T-helper 2 cell treated with Interferon-gamma antibody and Interleukin-4, amounts not matched to agents 100 ng/mL and 5 ng/mL, for 36 hours (primary cell): Measurements from ENCODE around the gene DMC1. TPM values are rescaled to one million over a fixed set of nuclear protein-coding genes. Genes with fewer than 3 reads are reported as not detected.
"Not testable (repeated sequence)": the region's sequence is repeated elsewhere in the genome, so short reads cannot be mapped to it uniquely, and the experiment has no call there.

ENCODE experiments used
- intact Hi-C: fragments of 100-400 bp; cut with micrococcal nuclease; formaldehyde crosslinking; loops from one replicate; pipeline ENCODE4 v1.15.1; 2023
- total RNA-seq: library from RNA; stranded (reverse); gene quantifications from 2 replicates; pipeline ENCODE4 v1.2.3, GENCODE V29; 2022

The DMC1 gene
- total RNA-seq, 1 donor from 2014 or later: 12.5 TPM

- intact Hi-C loops: no loop called here
These were observed 95.9 kb downstream of the DMC1 start for GRCh38 chr22:38474003-38474607.

GRCh38 chr22:38471237-38471636, 98.7 kb downstream of the DMC1 start:
- intact Hi-C loops: no loop called here

- intact Hi-C loops: not testable (repeated sequence)
These were observed 99.8 kb downstream of the DMC1 start for GRCh38 chr22:38470179-38470578.

- intact Hi-C loops: no loop called here
These were observed 100.6 kb downstream of the DMC1 start for GRCh38 chr22:38469306-38469781.

Other genes with a start within 250 kb of the DMC1 start
- gene KCNJ4, start 115.0 kb downstream of the DMC1 start, total RNA-seq: not detected in 2 replicates
- gene KDELR3, start 102.1 kb downstream of the DMC1 start, total RNA-seq: 1.3 and 1.6 TPM in 2 replicates
- gene DDX17, start 63.9 kb downstream of the DMC1 start, total RNA-seq: 423 and 434 TPM in 2 replicates
- 0.11 TPM in 1 of 2 replicates, not detected in the other for gene FAM227A, start 86.2 kb upstream of the DMC1 start, total RNA-seq
- 10.2 and 11.8 TPM in 2 replicates for gene CBY1, start 86.5 kb upstream of the DMC1 start, total RNA-seq
- 101 and 113 TPM in 2 replicates for gene TOMM22, start 111.8 kb upstream of the DMC1 start, total RNA-seq
- 68.6 and 71.7 TPM in 2 replicates for gene JOSD1, start 130.8 kb upstream of the DMC1 start, total RNA-seq
- gene GTPBP1, start 135.8 kb upstream of the DMC1 start, total RNA-seq: 74.4 and 78.8 TPM in 2 replicates
- gene SUN2, start 185.8 kb upstream of the DMC1 start, total RNA-seq: 472 and 473 TPM in 2 replicates
- 6.7 and 6.8 TPM in 2 replicates for gene DNAL4, start 224.0 kb upstream of the DMC1 start, total RNA-seq